H9 (cell line): ENCODE measurements around the gene DNAJA2. TPM values are rescaled to one million over a fixed set of nuclear protein-coding genes. Genes with fewer than 3 reads are reported as not detected.

ENCODE experiments used
- DNase-seq: peaks from one replicate; pipeline ENCODE4 v3.0.0-alpha.2; 2017
- H2AFZ ChIP-seq: one replicate; pipeline ENCODE4 v1.6.1; 2013; ENCODE audit warnings: mild to moderate bottlenecking, low read length, control low read depth, moderate library complexity
- H2AK5ac ChIP-seq: 2 replicates; pipeline ENCODE4 v1.6.1; 2013; ENCODE audit warnings: low read length, control low read depth, mixed read lengths; ENCODE audit not compliant: insufficient read length
- H2BK120ac ChIP-seq: one replicate; pipeline ENCODE4 v1.6.1; 2013; ENCODE audit warnings: low read depth, mild to moderate bottlenecking, low read length, control low read depth, inconsistent platforms; ENCODE audit not compliant: poor library complexity, severe bottlenecking
- H2BK12ac ChIP-seq: 2 replicates; pipeline ENCODE4 v1.6.1; 2013; ENCODE audit warnings: low read length, control low read depth, mixed read lengths, low read depth; ENCODE audit not compliant: insufficient read length
- H2BK15ac ChIP-seq: 2 replicates; pipeline ENCODE4 v1.6.1; 2013; ENCODE audit warnings: low read depth, low read length, control low read depth
- H2BK20ac ChIP-seq: one replicate; pipeline ENCODE4 v1.6.1; 2013; ENCODE audit warnings: low read depth, mild to moderate bottlenecking, low read length, control low read depth, inconsistent platforms; ENCODE audit not compliant: poor library complexity, severe bottlenecking
- H2BK5ac ChIP-seq: 2 replicates; pipeline ENCODE4 v1.6.1; 2013; ENCODE audit warnings: low read length, control low read depth, mixed read lengths; ENCODE audit not compliant: insufficient read length
- H3K14ac ChIP-seq: 2 replicates; pipeline ENCODE4 v1.6.1; 2013; ENCODE audit warnings: low read length, control low read depth; ENCODE audit not compliant: insufficient read depth
- H3K18ac ChIP-seq: 2 replicates; pipeline ENCODE4 v1.6.1; 2013; ENCODE audit warnings: low read depth, mild to moderate bottlenecking, mixed read lengths, low read length, control low read depth; ENCODE audit not compliant: insufficient read length
- H3K23ac ChIP-seq: 2 replicates; pipeline ENCODE4 v1.6.1; 2013; ENCODE audit warnings: low read length, control low read depth, mixed read lengths, low read depth; ENCODE audit not compliant: insufficient read length
- H3K23me2 ChIP-seq: 2 replicates; pipeline ENCODE4 v1.6.1; 2013; ENCODE audit warnings: low read depth, mild to moderate bottlenecking, mixed read lengths, low read length, control low read depth; ENCODE audit not compliant: insufficient read length, poor library complexity, severe bottlenecking
- H3K27ac ChIP-seq: 2 replicates; pipeline ENCODE4 v1.5.1; 2013; ENCODE audit warnings: low read length, control low read depth, mixed read lengths, low read depth; ENCODE audit not compliant: insufficient read length
- H3K27me3 ChIP-seq: 2 replicates; pipeline ENCODE4 v1.6.1; 2013; ENCODE audit warnings: low read length, control low read depth, inconsistent platforms; ENCODE audit not compliant: insufficient read depth
- H3K4ac ChIP-seq: 2 replicates; pipeline ENCODE4 v1.6.1; 2013; ENCODE audit warnings: low read depth, mild to moderate bottlenecking, control low read depth, inconsistent platforms, low read length, moderate library complexity
- H3K4me1 ChIP-seq: 2 replicates; pipeline ENCODE4 v1.6.1; 2013; ENCODE audit warnings: low read length, control low read depth, inconsistent platforms; ENCODE audit not compliant: insufficient read depth
- H3K4me2 ChIP-seq: 2 replicates; pipeline ENCODE4 v1.6.1; 2013; ENCODE audit warnings: low read length, control low read depth, mixed read lengths; ENCODE audit not compliant: insufficient read length, insufficient read depth
- H3K56ac ChIP-seq: 2 replicates; pipeline ENCODE4 v1.6.1; 2013; ENCODE audit warnings: low read depth, mild to moderate bottlenecking, mixed read lengths, low read length, control low read depth; ENCODE audit not compliant: insufficient read length
- H3K79me1 ChIP-seq: 2 replicates; pipeline ENCODE4 v1.6.1; 2013; ENCODE audit warnings: low read depth, mild to moderate bottlenecking, moderate library complexity, low read length, control low read depth, inconsistent platforms; ENCODE audit not compliant: insufficient read depth, poor library complexity, severe bottlenecking
- H3K79me2 ChIP-seq: 2 replicates; pipeline ENCODE4 v1.6.1; 2013; ENCODE audit warnings: low read length, control low read depth, inconsistent platforms; ENCODE audit not compliant: insufficient read depth
- H3K9ac ChIP-seq: 2 replicates; pipeline ENCODE4 v1.6.1; 2013; ENCODE audit warnings: low read length, control low read depth, mixed read lengths; ENCODE audit not compliant: insufficient read length; ENCODE audit errors: extremely low read depth
- H3K9me3 ChIP-seq: one replicate; pipeline ENCODE4 v1.6.1; 2013; ENCODE audit warnings: low read depth, low read length, inconsistent platforms; ENCODE audit not compliant: control insufficient read depth
- H3T11ph ChIP-seq: one replicate; pipeline ENCODE4 v1.6.1; 2013; ENCODE audit warnings: mild to moderate bottlenecking, low read length, control low read depth, inconsistent platforms
- H4K20me1 ChIP-seq: one replicate; pipeline ENCODE4 v1.6.1; 2013; ENCODE audit not compliant: control insufficient read depth, insufficient read length, insufficient read depth
- H4K5ac ChIP-seq: 2 replicates; pipeline ENCODE4 v1.6.1; 2013; ENCODE audit warnings: low read depth, mild to moderate bottlenecking, mixed read lengths, low read length, control low read depth; ENCODE audit not compliant: insufficient read length
- H4K8ac ChIP-seq: replicated peaks from 2 replicates; pipeline ENCODE4 v1.6.1; 2013; ENCODE audit warnings: low read length, control low read depth, mixed read lengths, low read depth; ENCODE audit not compliant: insufficient read length
- H4K91ac ChIP-seq: 2 replicates; pipeline ENCODE4 v1.6.1; 2013; ENCODE audit warnings: low read depth, mild to moderate bottlenecking, moderate library complexity, mixed read lengths, low read length, control low read depth; ENCODE audit not compliant: insufficient read length
- H3K27ac Mint-ChIP-seq, 3 experiments: 2 replicates in 2 of 3; 3 replicates in 1 of 3; pipeline ENCODE4 v1.8.0; 2020 to 2021; ENCODE audit warnings: mixed read lengths in 3 of 3, mild to moderate bottlenecking in 1 of 3, moderate library complexity in 1 of 3
- H3K27me3 Mint-ChIP-seq: 2 replicates; pipeline ENCODE4 v1.8.0; 2021; ENCODE audit warnings: low read depth, mild to moderate bottlenecking, moderate library complexity, mixed read lengths
- H3K36me3 Mint-ChIP-seq, 3 experiments: 2 replicates in 2 of 3; 3 replicates in 1 of 3; pipeline ENCODE4 v1.8.0; 2020 to 2021; ENCODE audit warnings: low read depth in 3 of 3, mixed read lengths in 3 of 3; ENCODE audit not compliant: insufficient read depth in 1 of 3
- H3K4me1 Mint-ChIP-seq, 2 experiments: 2 replicates each; pipeline ENCODE4 v1.8.0; 2020; ENCODE audit warnings: mixed read lengths in 2 of 2
- H3K4me3 Mint-ChIP-seq, 2 experiments: 2 replicates in 1 of 2; 3 replicates in 1 of 2; pipeline ENCODE4 v1.8.0; 2020 to 2021; ENCODE audit warnings: mild to moderate bottlenecking in 2 of 2, mixed read lengths in 2 of 2, moderate library complexity in 1 of 2
- H3K9me3 Mint-ChIP-seq, 2 experiments: 2 replicates in 1 of 2; 3 replicates in 1 of 2; pipeline ENCODE4 v1.8.0; 2020; ENCODE audit warnings: mild to moderate bottlenecking in 2 of 2, mixed read lengths in 2 of 2, moderate library complexity in 1 of 2
- WGBS: extraction: QIAGEN DNeasy Blood & Tissue Kit; methylation state at CpG from one replicate; pipeline ENCODE4 v1.1.7; 2013; ENCODE audit warnings: missing lambda C conversion rate, low lambda C conversion rate, mixed read lengths; ENCODE audit not compliant: insufficient read length; ENCODE audit errors: extremely low coverage; 5-methylcytosine and 5-hydroxymethylcytosine counted together
- total RNA-seq: library from RNA; stranded (reverse); gene quantifications from 2 replicates; pipeline ENCODE4 v1.2.1, GENCODE V29; 2021
- TF ChIP-seq, protein P1 (sequence below): fragments of 200-600 bp; sonication (generic); conservative IDR thresholded peaks from 3 replicates; pipeline ENCODE4 v1.8.0; 2021; ENCODE audit warnings: antibody characterized with exemption, mild to moderate bottlenecking

Gene DNAJA2
- total RNA-seq, 1 experiment from 2014 or later = 102 TPM

DNA sequence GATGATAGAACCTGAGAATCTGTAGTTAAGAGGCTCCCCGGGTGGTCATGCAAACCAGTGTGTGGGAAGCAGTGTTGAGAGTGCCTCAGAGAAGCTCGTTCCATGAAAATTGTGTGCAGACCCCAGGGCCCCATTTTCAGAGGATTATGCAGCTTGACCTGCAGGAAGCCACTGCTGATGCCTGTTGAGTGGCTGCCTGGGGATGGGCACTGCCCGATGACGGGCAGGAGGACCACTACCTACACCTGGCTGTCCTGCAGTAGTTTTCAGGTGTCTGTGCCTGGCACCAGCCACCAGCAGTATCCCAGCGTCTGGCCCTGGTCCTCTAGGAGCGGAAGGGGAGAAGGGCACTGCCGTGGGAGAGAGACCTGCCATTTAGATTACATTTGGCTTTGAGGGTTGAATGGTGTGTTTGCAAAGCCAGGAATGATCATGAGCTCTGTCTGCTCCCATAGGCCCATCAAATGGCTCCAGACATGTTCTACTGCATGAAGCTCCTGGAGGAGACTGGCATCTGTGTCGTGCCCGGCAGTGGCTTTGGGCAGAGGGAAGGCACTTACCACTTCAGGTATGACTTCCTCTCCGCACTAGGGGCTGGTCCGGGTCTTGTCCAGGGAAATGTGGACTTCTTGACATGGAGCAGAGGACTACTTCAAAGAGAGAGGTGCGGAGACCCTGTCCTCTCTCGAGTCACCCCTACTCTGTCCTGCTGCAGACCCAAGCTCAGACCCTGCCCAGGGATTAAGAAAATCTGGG, 46.8 kb downstream of the DNAJA2 start:
- H3K18ac ChIP-seq = no peak overlapping the region
- H2BK20ac ChIP-seq = no peak overlapping the region
- H3K9me3 ChIP-seq = no peaks in the 10 kb centered on the region
- no peaks in the 10 kb centered on the region for H3K9me3 Mint-ChIP-seq
- H3K27ac ChIP-seq = no peak overlapping the region
- H3K27me3 ChIP-seq = no peaks in the 10 kb centered on the region
- TF ChIP-seq, protein P1, sequence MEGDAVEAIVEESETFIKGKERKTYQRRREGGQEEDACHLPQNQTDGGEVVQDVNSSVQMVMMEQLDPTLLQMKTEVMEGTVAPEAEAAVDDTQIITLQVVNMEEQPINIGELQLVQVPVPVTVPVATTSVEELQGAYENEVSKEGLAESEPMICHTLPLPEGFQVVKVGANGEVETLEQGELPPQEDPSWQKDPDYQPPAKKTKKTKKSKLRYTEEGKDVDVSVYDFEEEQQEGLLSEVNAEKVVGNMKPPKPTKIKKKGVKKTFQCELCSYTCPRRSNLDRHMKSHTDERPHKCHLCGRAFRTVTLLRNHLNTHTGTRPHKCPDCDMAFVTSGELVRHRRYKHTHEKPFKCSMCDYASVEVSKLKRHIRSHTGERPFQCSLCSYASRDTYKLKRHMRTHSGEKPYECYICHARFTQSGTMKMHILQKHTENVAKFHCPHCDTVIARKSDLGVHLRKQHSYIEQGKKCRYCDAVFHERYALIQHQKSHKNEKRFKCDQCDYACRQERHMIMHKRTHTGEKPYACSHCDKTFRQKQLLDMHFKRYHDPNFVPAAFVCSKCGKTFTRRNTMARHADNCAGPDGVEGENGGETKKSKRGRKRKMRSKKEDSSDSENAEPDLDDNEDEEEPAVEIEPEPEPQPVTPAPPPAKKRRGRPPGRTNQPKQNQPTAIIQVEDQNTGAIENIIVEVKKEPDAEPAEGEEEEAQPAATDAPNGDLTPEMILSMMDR = no peak
- H3K23ac ChIP-seq = no peak overlapping the region
- no peak overlapping the region for H3K56ac ChIP-seq
- no peak overlapping the region for H2BK15ac ChIP-seq
- H2BK5ac ChIP-seq = no peak overlapping the region
- H4K5ac ChIP-seq = no peak overlapping the region
- H3K27me3 Mint-ChIP-seq = no peaks in the 10 kb centered on the region; the same call in 1 of the 2 replicates
- no peak overlapping the region for H4K8ac ChIP-seq
- no peak overlapping the region for H2AK5ac ChIP-seq
- no peaks in the 10 kb centered on the region for H3K79me2 ChIP-seq
- no peaks in the 10 kb centered on the region for H3K4me1 ChIP-seq
- no peaks in the 10 kb centered on the region for H4K20me1 ChIP-seq
- no peak overlapping the region for H3K4ac ChIP-seq
- no peak overlapping the region for H4K91ac ChIP-seq
- no peak overlapping the region for H3K9ac ChIP-seq
- H2BK12ac ChIP-seq = no peak overlapping the region
- H3K23me2 ChIP-seq = no peaks in the 10 kb centered on the region
- H2AFZ ChIP-seq = no peak overlapping the region
- peaks cover 0 to 6% of the 10 kb centered on the region in 2 experiments; a peak in 3 of 4 replicates for H3K4me1 Mint-ChIP-seq
- H3K27ac Mint-ChIP-seq = no peak overlapping the region; a peak in 1 of 7 replicates
- H3K4me2 ChIP-seq = no peak overlapping the region
- no peak overlapping the region for H2BK120ac ChIP-seq
- WGBS = no CpG with 5 or more reads among the region's 13 CpGs
- H3K4me3 Mint-ChIP-seq = no peak overlapping the region
- no peak overlapping the region for H3K14ac ChIP-seq
- H3K36me3 Mint-ChIP-seq = peaks cover 53 to 84% (median 72%) of the 10 kb centered on the region in 3 experiments
- no peak overlapping the region for H3T11ph ChIP-seq
- DNase-seq = no peak
- no peaks in the 10 kb centered on the region for H3K79me1 ChIP-seq
